Measurements from ENCODE around the gene DKK3.

Gene DKK3

DNA sequence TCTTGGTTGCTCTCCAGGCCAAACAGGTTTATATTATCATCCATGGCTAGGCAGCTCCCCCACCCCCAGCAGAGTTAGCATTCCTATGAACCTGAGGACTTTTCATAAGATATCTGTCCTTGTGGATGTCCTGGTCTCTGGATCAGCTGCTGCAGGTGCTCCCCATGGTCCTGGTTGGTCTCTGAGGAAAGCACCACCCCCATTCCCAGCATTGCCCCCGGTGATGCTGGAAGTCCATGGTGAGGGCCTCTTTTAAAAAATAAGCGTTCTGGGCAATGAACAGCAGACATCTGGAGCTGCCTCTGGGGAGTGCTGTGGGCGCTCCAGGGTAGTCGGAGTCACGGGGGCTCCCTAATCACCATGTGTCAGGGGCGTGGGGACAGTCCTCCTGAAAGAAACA lies 26.6 kb downstream of the DKK3 start:
- DNase-seq (ENCODE audit: low read depth in 2 of 2), result no peak

DNA sequence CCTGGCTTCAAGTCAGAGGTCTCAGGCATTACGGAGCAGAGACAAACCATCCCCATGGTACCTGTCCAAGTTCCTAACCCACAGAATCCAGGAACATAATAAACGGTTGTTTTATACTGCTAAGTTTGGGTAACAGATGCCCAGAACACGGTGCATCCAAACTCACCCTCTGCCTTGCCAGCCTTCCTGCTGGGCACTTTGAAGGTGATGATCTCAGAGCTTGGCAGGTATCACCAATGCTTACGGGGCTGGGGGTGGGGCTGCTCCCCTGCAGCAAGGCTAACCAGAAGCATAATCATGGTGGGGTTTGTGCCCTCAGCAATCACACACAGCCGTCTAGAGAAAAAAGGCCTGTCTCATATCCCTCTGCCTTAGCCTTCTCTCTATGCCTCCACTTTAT lies 27.1 kb downstream of the DKK3 start:
- DNase-seq (ENCODE audit: low read depth in 2 of 2), result no peak

DNA sequence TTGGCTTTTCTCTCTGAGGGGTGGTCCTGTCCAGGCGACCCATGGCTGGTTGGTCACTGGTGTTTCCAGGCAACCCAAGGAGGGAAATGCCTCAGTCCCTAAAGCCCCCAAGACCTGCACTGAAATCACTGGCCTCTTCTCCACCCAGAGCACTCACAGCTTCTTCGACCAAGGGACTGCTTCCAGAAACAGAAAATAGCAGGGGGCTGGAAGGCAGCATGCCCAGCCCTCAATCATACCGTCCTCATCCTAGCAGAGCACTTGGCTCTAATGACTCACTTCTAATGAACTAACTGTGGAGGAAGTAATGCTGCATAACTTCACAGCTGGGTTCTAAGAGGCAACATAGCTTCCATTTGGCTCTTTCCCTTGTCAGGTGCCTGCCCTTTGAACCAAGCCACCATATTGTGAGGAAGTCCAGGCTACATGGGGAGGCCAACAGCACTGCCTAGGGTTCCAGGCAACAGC lies 27.6 kb downstream of the DKK3 start:
- DNase-seq (ENCODE audit: low read depth in 2 of 2), result no peak

DNA sequence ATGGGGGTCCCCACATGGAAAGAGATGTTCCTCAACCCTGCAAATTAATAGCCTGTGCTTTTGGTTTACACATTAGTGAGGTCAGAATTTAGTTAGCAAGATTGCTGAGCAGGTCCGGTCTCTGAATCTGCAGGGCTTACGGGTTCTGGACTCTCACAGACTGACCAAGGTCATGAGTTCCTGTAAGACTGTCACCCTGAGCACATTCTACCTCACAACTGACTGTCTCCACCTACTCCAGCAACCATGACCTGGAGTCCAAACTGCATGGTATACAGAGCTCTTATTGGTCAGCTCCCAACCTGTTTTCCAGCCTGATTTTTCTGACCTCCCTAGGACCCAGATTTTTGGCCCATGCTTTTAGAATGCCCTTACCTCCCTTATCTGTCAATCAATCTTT lies 28.2 kb downstream of the DKK3 start:
- DNase-seq (ENCODE audit: low read depth in 2 of 2), result no peak

DNA sequence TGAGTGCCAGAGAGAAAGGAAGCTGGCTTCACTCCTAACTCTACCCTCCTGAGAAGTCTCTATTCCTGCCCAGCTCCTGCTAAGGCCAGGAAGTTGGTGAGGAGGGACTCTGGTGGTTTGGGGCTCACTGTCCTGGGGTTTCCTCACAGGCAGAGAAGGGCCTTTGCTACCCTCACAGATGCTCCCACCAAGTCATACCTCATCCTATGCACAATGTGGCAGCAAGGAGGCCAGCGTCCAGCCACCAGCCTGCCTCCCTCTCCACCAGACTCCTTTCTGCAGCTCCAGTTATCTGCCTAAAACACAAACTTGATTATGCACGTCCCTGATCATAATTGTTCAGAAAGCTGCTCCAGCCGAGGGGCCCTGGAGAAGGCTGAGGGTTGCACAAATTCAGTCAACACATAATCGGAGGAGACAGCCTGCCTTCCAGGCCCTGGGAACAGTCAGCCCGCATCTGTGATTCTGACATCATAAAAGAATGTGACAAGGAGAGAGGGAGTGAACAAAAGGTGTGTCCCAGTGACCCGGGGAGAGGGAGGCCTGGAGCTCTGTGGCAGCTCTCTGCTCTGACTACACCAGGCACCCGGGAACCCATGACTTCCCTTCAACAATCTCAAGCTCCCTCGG lies 28.8 kb downstream of the DKK3 start:
- no peak for DNase-seq (ENCODE audit: low read depth in 2 of 2)

DNA sequence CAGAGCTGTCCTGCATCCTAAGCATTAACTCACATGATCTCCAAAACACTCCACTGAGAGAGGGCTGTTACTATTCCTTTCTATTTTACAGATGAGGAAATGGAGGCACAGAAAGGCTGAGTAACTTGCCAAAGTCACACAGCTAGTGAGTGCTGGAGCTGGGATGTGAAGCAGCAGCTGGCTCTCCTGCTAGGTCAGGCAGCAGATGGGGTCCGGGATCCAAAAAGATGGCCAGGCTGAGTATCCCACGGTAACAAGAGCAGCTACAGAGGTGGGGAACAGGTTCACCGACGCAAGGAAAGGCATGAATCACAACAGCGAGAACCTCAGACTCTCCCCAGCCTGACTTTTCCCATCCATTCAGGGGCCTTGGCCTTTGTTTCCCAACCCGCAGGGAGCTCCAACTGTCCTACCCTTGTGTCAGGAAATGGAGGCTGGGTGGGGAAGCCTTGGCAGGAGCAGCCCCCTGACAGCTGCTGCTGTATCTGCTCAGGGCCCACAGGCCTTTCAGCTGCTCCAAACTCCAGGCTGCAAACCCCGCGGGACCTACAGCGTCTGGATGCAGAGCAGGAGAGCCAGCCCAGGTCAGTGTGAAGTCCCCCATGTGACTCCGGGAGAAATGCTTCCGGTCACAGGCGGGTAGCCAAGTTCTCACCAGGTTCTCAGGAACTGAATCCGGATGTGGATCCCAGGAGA lies 29.5 kb downstream of the DKK3 start:
- no peak for DNase-seq (ENCODE audit: low read depth in 2 of 2)

DNA sequence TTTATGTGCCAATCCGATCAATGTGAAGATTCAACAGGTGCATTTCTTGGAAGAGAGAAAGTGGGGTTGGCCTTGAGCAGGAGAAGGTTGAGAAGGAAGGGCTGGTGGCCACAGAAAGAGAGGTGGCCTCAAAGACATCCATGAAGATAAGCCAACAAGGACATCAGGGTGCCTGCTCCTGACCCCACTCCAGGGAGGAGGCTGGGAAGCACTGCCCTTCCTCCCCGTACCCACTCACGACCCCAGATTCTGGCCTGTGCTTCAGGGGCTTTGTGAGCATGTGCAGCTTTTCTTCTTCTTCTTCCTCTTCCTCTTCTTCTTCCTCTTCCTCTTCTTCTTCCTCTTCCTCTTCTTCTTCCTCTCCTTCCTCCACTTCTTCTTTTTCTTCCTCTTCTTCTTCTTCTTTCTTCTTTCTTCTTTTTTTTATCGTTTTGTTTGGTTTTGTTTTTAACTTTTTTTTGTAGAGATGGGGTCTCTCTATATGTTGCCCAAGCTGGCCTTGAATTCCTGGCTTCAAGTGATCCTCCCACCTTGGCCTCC lies 30.3 kb downstream of the DKK3 start:
- DNase-seq (ENCODE audit: low read depth in 2 of 2), result no peak

DNA sequence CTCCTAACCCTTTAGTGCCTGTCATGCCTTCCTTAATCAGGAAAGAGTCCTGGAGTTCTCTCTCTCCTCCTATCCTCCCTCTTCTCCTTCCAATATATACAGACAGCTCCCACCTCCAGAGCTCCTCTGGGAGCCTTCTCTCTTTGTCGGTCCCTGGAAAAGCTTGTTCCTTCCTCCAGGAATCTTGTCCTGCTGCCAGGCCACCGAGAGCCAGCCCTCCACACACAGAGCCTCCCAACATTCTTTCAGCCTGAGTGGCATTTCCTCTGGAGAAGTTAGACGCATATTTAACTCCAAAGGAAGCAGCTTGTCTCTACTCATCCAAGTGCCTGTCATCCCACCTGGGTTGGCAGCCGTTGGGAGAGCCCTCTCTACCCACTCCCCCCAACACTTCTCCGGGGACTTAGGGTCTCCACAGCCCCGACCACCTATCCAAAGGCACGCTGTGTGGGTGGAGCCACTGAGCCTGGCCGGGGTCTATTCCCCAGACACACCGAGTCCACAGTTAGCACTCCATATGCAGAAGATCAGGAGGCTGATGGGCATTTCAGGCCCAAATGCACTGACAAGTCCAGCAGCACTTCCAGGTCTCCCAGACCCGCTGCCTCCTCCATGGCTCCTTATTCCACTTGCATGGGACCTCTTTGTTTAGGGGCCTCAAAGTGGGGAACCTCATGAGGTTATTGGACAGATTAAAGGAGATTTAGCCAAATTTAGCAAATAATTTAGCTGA lies 31.1 kb downstream of the DKK3 start:
- DNase-seq (ENCODE audit: low read depth in 2 of 2), result no peak

DNA sequence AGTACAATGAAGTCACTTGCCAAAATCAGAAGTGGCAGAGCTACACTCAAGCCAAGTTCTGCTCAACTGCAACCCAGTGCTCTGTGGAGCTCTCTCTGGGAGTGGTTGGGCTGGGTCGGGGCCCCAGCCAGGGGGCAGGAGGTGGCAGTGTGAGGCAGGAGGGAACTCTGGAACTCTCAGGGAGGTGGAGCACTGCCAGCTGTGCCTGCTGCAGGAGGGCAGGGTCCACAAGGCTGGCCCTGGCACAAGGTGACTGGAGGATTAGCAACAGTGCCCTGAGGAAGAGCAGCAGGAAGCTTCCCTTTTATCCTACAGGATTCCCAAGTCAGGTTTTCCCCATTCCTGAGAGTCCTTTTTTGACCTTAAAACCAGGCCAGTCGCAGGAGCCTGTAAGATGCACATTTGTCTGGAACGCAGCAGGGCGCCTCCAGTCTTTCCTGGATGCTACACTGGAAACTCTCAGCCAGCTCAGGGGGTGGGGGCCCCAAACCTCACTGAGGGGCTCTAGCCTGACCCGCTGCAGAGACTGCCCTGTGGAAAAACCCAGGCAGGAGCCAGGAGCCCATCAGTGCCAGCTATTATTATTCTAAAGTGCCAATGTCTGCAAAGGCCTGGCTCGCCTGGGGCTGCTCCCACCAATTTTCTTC lies 31.8 kb downstream of the DKK3 start:
- no peak for DNase-seq (ENCODE audit: low read depth in 2 of 2)

DNA sequence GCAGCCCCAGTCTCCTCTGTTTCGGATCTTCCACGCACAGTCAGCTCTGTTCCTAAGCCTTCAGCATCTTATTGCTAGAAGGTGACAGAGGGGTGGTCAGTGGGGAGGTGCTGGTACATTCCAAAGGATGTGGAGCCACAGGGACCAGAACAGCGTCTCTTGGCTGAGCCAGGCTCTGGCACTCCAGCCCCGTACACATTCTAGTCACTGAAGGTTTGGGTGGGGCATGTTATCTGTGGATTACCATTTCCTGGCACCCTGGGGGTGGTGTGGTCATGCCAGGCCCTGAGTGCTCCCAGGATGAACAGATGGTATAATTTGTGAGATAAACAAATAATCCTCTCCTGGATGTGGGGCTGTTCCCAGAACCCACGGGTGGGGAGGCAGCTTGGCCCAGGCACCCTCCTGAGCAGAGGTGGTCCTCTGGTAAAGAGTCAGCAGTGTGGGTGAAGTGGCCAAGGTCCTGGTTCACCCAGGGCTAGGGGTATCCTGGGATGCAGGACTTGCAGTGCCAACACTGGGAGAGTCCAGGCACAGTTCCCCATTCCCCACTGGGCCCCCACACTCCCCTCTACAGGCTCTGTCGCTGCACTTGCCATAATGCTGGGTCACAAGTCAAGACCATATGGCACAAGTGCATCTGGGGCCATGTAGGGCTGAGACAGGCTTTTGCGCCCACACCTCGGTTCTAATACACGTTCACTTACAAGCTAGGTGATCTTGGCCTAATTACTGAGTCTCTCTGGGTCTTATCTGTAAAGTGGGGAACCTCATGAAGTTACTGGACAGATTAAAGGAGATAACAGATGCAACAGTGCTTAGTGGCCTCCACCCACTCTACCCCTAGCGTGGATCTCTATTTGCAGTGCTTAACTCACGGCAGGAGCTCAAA lies 33.0 kb downstream of the DKK3 start:
- no peak for DNase-seq (ENCODE audit: low read depth in 2 of 2)

DNA sequence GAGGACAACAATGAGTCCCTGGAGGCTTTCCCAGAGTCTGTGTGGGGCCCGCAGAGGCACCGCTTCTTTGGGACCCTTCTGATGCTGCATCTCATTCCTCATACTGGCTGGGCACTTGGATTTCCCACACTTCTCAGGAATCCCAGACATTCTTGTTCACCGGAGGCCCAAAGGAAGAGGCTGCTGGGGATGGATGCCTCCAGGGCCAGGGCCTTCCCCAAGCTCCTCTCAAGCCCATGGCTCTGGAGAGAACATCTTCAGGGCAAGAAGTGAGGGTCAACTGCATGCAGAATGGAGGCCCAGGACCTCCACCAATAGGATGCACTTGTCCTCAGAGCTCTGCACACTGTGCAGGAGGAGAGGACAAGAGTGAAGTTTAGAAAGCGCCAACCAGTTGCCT lies 34.6 kb downstream of the DKK3 start:
- DNase-seq (ENCODE audit: low read depth in 2 of 2), result no peak

DNA sequence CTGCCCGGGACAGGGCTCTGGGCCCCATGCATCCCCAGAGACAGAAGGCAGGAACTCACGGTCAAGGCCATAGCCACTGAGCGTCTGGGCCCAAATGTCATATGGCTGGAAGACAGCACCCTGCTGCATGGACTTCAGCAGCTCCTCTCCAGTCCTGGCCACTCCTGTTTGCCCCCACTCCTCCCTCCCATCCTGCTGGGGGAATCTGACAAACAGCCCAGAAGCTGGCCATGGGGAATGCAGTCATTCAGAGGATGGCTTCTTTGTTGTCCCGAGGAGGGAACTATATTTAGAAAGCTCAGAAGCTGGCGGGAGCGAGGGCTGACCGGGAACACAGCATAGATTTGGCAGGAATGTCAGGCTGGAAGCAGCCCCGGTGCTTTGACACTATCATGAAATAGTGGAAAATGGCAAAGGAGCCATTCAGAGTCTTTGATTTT lies 35.0 kb downstream of the DKK3 start:
- DNase-seq (ENCODE audit: low read depth in 2 of 2), result no peak

DNA sequence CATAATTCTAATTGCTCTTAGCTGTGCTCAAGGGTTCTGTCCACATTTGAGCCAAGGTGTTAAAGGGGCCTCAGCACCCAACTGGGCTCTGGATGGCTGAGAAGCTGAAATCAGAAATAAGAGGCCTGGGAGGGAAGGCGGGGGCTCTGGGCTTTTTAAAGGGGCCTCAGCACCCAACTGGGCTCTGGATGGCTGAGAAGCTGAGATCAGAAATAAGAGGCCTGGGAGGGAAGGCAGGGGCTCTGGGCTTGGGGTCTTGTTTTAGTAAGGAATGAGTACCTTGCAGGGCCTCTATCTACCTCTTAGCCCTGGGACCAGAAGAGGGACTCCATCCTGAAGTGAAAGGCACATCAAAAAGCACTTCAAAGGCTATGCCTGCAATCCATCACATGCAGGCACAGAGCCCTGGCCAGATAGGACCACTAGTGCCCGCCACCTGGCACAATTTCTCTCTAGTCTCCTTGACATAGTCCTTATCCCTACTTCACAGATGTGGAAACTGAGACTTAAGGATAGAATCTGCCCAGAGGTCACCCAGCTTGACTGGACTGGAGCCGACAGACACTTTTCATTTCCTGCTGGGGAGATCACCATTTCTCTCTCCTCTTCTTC lies 35.6 kb downstream of the DKK3 start:
- DNase-seq (ENCODE audit: low read depth in 2 of 2), result no peak

DNA sequence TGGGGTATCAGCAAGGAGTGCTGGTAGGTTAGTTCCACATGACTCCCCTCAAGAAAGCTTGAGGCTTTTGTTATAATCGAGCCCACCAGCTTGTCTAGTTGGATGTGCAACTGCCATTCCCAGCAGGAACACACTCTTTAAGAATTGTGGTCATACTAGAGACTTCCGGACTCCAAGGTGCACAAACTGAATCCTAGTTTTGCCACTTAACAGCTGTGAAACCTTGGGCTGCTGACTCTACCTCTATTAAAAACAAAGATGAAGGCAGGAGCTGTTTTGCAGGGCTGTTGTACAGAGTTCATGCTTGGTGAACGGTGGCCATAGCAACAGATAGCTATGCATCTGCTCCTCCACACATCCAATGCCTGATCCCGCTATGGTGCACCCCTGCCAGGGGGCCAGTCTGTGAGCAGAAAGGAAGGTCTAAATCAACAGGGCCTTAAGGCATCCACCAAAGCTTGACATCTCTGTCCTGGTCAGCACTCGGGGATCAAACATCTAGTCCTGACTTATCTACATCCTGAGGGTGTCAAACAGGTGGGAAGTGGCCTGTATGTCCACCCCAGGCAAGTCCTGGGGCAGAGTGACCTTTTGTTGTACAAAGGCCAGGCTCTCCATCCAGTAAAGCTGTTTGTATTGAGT lies 36.4 kb downstream of the DKK3 start:
- no peak for DNase-seq (ENCODE audit: low read depth in 2 of 2)

DNA sequence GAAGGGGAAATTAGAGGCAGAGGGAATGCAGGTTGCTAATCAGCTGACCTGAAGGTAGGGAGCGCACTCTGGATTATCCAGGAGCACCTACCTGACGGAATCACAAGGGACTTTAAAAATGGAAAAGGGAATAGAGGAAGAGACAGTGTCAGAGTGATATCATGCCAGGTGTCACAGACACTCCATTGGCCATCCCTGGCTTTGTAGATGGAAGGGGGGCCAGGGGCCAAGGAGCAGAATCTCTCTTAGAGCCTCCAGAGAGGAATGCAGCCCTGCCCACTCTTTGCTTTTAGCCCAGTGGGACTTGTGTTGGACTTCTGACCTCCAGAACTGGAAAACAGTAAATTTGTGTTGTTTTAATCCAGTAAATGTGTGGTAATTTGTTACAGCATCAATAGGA lies 37.9 kb downstream of the DKK3 start:
- DNase-seq (ENCODE audit: low read depth in 2 of 2), result no peak

DNA sequence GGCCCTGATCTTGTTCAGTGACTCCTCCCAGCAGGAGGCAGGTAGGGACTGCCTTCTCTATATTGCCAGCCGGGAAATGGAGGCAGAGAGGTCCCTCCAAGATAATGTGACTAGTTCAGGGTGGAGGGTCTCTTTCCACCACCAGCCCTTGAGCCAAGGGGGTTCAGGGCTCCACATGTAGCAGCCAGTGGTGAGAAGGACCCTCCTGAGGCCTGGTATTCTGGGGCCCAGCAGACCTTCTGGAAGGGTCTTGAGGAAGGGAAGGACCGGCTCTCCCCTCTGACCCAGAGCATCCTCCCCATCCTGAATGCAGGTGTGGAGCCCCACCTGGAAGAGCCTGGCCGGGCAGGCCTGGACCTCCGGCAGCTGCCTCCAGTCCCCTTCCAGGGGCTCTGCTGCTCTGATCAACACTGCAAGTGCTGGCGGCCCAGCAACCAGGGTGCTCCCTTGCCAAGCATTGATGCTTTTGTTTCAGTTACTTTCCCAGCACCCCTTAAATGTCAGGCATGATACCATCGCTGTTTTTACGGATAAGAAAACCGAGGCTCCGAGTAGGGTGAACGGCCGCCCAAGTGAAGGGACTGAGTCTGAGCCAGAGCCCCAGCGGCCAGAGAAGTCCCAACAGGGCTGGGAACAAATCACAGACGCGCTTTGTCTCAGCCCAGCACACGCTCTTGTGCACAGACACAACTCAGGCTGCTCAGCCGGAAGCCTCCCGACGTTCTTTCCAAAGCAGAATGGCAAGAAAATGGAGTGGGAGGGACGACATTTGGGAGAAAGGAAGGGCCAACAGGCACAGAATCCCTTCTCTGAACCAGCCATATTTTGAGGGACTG lies 38.8 kb downstream of the DKK3 start:
- no peak for DNase-seq (ENCODE audit: low read depth in 2 of 2)

DNA sequence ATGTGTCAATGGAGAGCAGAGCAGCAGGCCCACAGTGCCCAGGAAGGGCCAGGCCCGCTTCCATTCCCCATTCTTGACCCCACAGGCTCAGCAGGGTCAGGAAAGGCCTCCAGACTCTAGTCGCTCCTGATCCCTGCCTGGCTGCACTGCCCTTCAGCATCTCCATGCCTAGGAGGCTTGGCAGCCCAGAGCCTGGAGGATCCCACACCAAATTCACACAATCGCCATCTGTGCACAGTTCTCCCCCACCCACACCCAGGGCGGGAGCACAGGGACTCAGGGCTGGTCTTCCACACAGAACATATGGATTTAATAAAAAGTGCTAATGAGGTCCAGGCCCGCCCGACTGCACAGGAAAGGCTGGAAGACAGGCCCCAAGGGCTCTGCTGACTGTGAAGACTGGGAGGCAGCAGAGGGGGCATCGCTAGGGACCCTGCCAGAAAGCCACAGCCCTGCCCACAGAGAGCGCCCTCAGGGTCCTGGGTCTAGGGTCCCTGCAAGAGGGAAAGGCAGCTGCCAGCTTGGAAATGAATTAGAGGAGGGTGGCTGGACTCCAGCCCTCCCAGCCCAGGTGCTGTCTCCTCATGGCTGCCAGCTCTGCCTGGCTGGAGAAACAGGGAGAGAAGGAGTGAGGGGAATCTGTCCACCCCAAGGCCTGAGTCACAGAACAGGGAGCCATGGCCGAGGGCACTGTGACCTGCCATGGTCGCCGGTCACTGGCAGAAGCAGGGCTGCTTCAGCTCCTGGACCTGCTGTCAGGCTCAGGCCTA lies 39.7 kb downstream of the DKK3 start:
- no peak for DNase-seq (ENCODE audit: low read depth in 2 of 2)

DNA sequence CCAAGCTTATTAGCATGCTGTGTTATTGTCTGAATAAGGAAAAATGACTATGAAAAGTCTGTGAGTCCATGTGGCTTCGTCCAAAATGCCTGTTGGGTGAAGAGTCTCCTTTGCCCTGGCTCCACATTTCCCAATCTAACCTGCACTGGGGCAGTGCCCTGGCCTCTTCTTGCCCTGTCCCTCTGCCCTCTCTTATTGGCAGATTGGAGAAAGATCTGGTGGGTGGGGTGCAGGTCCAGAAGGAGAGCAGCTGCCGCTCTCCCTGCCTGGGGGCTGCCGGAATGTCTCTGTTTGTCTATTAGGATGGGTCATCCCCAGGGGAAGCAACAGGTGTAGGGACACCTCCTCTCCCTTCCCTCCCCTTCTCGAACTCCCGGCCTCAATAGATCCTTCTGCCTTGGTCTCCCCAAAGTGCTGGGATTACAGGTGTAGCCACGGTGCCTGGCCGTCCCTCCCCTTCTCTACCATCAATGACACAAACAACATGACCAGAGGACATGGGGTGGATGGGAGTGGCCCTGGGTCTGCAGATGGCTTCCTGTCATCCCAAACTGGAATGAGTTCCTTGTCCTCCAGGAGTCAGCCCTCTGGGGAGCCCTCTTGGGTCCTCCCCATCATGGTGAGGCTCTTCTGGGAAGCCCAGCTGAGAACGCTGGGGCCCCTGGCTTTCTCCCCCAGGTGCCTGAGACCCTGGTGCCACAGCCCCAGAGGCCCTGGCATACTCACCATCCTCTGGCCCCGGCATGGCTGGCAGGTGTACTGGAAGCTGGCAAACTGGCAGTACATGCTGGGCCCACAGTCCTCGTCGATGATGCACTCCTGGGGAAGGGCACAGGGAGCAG lies 40.5 kb downstream of the DKK3 start:
- no peak for DNase-seq (ENCODE audit: low read depth in 2 of 2)

All from stimulated activated CD4-positive, alpha-beta T cell treated with anti-CD3 and anti-CD28 coated beads, Interleukin-1b, Interleukin-23, amount 100 ng/mL, for 1 hour (primary cell).